GM19351 (cell line): ENCODE results near the gene TPMT.
A peak's percentile ranks its signal among the peaks of the same experiment; 100 is the strongest.
"Not testable (repeated sequence)": the region's sequence is repeated elsewhere in the genome, so short reads cannot be mapped to it uniquely, and the experiment has no call there.

Experiments used
- ATAC-seq: cut with Tn5 transposase; IDR thresholded peaks from one replicate; pipeline ENCODE4 v1.9.1; 2021; ENCODE audit warnings: mild to moderate bottlenecking, moderate library complexity; ENCODE audit not compliant: unreplicated experiment

Gene TPMT

GRCh38 chr6:18154507-18155149 is at the start of gene TPMT:
Gene TPMT (minus strand): TSS chr6:18155077. CDS start chr6:18149127, 5,950 bp downstream.
- peak; percentile 52 for ATAC-seq

- ATAC-seq = no peak
Observed at GRCh38 chr6:18203786-18204185, 48.9 kb upstream of the TPMT start.

- ATAC-seq = no peak
Observed at GRCh38 chr6:18192026-18192425, 37.1 kb upstream of the TPMT start.

- ATAC-seq = no peak
Observed at GRCh38 chr6:18189196-18189595, 34.3 kb upstream of the TPMT start.

GRCh38 chr6:18187701-18188100 is 32.8 kb upstream of the TPMT start:
- ATAC-seq = no peak

- no peak for ATAC-seq
Observed at GRCh38 chr6:18186540-18187250, 31.8 kb upstream of the TPMT start.

GRCh38 chr6:18186033-18186432 is 31.2 kb upstream of the TPMT start:
- no peak for ATAC-seq

GRCh38 chr6:18185624-18186023 is 30.7 kb upstream of the TPMT start:
- no peak for ATAC-seq

- ATAC-seq = no peak
Observed at GRCh38 chr6:18183766-18184165, 28.9 kb upstream of the TPMT start.

GRCh38 chr6:18182568-18182967 is 27.7 kb upstream of the TPMT start:
- no peak for ATAC-seq

- no peak for ATAC-seq
Observed at GRCh38 chr6:18179770-18180356, 25.0 kb upstream of the TPMT start.

- no peak for ATAC-seq
Observed at GRCh38 chr6:18178960-18179615, 24.2 kb upstream of the TPMT start.

- no peak for ATAC-seq
Observed at GRCh38 chr6:18177286-18177965, 22.5 kb upstream of the TPMT start.

- ATAC-seq = not testable (repeated sequence)
Observed at GRCh38 chr6:18176198-18176597, 21.3 kb upstream of the TPMT start.

- ATAC-seq = no peak
Observed at GRCh38 chr6:18171871-18172270, 17.0 kb upstream of the TPMT start.

- ATAC-seq = no peak
Observed at GRCh38 chr6:18168264-18168663, 13.4 kb upstream of the TPMT start.

GRCh38 chr6:18166312-18167036 is 11.6 kb upstream of the TPMT start:
- ATAC-seq = no peak

GRCh38 chr6:18165751-18166150 is 10.9 kb upstream of the TPMT start:
- no peak for ATAC-seq

GRCh38 chr6:18162401-18162800 is 7.5 kb upstream of the TPMT start:
- no peak for ATAC-seq

- ATAC-seq = no peak
Observed at GRCh38 chr6:18161431-18161830, 6.6 kb upstream of the TPMT start.
